Trophoblast cell (in vitro differentiated cells and primary cell): ENCODE measurements around the gene UBE2E2.

ENCODE experiments used
- DNase-seq, 2 donors: peaks; one replicate each; pipeline ENCODE4 v3.0.0-alpha.2; 2016
- H2AFZ ChIP-seq: 2 replicates; pipeline ENCODE4 v1.6.1; 2013; ENCODE audit warnings: low read length, moderate library complexity, mild to moderate bottlenecking; ENCODE audit not compliant: insufficient read depth, poor library complexity
- H2AK5ac ChIP-seq: 2 replicates; pipeline ENCODE4 v1.6.1; 2013; ENCODE audit warnings: mild to moderate bottlenecking, low read length
- H2BK120ac ChIP-seq: 2 replicates; pipeline ENCODE4 v1.6.1; 2013; ENCODE audit warnings: low read length, mild to moderate bottlenecking, moderate library complexity; ENCODE audit not compliant: insufficient read depth, poor library complexity
- H2BK12ac ChIP-seq: 2 replicates; pipeline ENCODE4 v1.6.1; 2013; ENCODE audit warnings: mild to moderate bottlenecking, low read length, moderate library complexity
- H2BK5ac ChIP-seq: 2 replicates; pipeline ENCODE4 v1.6.1; 2013; ENCODE audit warnings: low read length, low read depth, moderate library complexity, mild to moderate bottlenecking; ENCODE audit not compliant: poor library complexity
- H3K14ac ChIP-seq: 2 replicates; pipeline ENCODE4 v1.6.1; 2013; ENCODE audit warnings: mild to moderate bottlenecking, low read length
- H3K18ac ChIP-seq: 2 replicates; pipeline ENCODE4 v1.6.1; 2013; ENCODE audit warnings: mild to moderate bottlenecking, low read length
- H3K23ac ChIP-seq: 2 replicates; pipeline ENCODE4 v1.6.1; 2013; ENCODE audit warnings: low read length
- H3K27ac ChIP-seq: 2 replicates; pipeline ENCODE4 v1.5.1; 2013; ENCODE audit warnings: low read depth, mild to moderate bottlenecking, inconsistent platforms, low read length, moderate library complexity
- H3K27me3 ChIP-seq: 2 replicates; pipeline ENCODE4 v1.6.1; 2013; ENCODE audit warnings: inconsistent platforms, mild to moderate bottlenecking, low read length, moderate library complexity; ENCODE audit not compliant: insufficient read depth
- H3K36me3 ChIP-seq, 2 experiments: 1 replicate in 1 of 2; 2 replicates in 1 of 2; pipeline ENCODE4 v1.6.1; 2013; ENCODE audit warnings: low read length in 2 of 2, mild to moderate bottlenecking in 2 of 2, moderate library complexity in 1 of 2; ENCODE audit not compliant: insufficient read depth in 2 of 2, control insufficient read depth in 1 of 2
- H3K4ac ChIP-seq: 2 replicates; pipeline ENCODE4 v1.6.1; 2013; ENCODE audit warnings: low read depth, mild to moderate bottlenecking, low read length, moderate library complexity
- H3K4me1 ChIP-seq, 2 experiments: 1 replicate in 1 of 2; 2 replicates in 1 of 2; pipeline ENCODE4 v1.6.1; 2013; ENCODE audit warnings: low read length in 2 of 2, mild to moderate bottlenecking in 2 of 2, moderate library complexity in 1 of 2; ENCODE audit not compliant: insufficient read depth in 2 of 2, control insufficient read depth in 1 of 2
- H3K4me2 ChIP-seq: 2 replicates; pipeline ENCODE4 v1.6.1; 2013; ENCODE audit warnings: inconsistent platforms, mild to moderate bottlenecking, low read length, moderate library complexity
- H3K4me3 ChIP-seq: 2 replicates; pipeline ENCODE4 v1.5.1; 2013; ENCODE audit warnings: mild to moderate bottlenecking, low read depth, low read length, inconsistent platforms
- H3K79me1 ChIP-seq: one replicate; pipeline ENCODE4 v1.6.1; 2013; ENCODE audit warnings: low read length
- H3K79me2 ChIP-seq: 2 replicates; pipeline ENCODE4 v1.6.1; 2013; ENCODE audit warnings: low read length, mild to moderate bottlenecking; ENCODE audit not compliant: control insufficient read depth, insufficient read depth, poor library complexity
- H3K9ac ChIP-seq: 2 replicates; pipeline ENCODE4 v1.6.1; 2013; ENCODE audit warnings: mild to moderate bottlenecking, low read length
- H3K9me3 ChIP-seq: 2 replicates; pipeline ENCODE4 v1.6.1; 2013; ENCODE audit warnings: low read depth, mild to moderate bottlenecking, control low read depth, inconsistent platforms, low read length; ENCODE audit not compliant: insufficient read depth
- H4K12ac ChIP-seq: 2 replicates; pipeline ENCODE4 v1.6.1; 2013; ENCODE audit warnings: low read depth, mild to moderate bottlenecking, low read length, moderate library complexity
- H4K8ac ChIP-seq: 2 replicates; pipeline ENCODE4 v1.6.1; 2013; ENCODE audit warnings: low read depth, mild to moderate bottlenecking, low read length, moderate library complexity
- H4K91ac ChIP-seq: one replicate; pipeline ENCODE4 v1.6.1; 2013; ENCODE audit warnings: low read depth, mild to moderate bottlenecking, low read length, moderate library complexity
- WGBS: extraction: QIAGEN DNeasy Blood & Tissue Kit; methylation state at CpG from one replicate; pipeline ENCODE4 v1.1.7; 2013; ENCODE audit warnings: missing lambda C conversion rate; ENCODE audit not compliant: insufficient read length, insufficient coverage; ENCODE audit errors: extremely low coverage; 5-methylcytosine and 5-hydroxymethylcytosine counted together

Gene UBE2E2

GRCh38 chr3:23248594-23249131 is 45.5 kb downstream of the UBE2E2 start:
- Histone ChIP-seq H3K14ac (no peak overlapping the region), H3K4me3 (no peak overlapping the region), H3K4me2 (no peak overlapping the region), H3K18ac (no peak overlapping the region), H3K27me3 (no peaks in the 10 kb centered on the region), H3K4me1 (no peaks in the 10 kb centered on the region), H2AFZ (no peak overlapping the region), H3K4ac (no peak overlapping the region), H3K9ac (no peak overlapping the region), H2BK5ac (no peak overlapping the region), H2AK5ac (no peak overlapping the region), H4K91ac (no peak overlapping the region), H4K8ac (no peak overlapping the region), H3K9me3 (no peaks in the 10 kb centered on the region), H3K23ac (no peak overlapping the region), H2BK120ac (no peak overlapping the region), H3K36me3 (no peaks in the 10 kb centered on the region), H3K79me2 (no peaks in the 10 kb centered on the region), H4K12ac (no peak overlapping the region), H3K27ac (no peak overlapping the region), H3K79me1 (no peaks in the 10 kb centered on the region), H2BK12ac (no peak overlapping the region)
- no peak for DNase-seq
- no CpG with 5 or more reads among the region's 6 CpGs for WGBS

GRCh38 chr3:23249961-23250360 is 46.8 kb downstream of the UBE2E2 start:
- Histone ChIP-seq H3K27me3 (no peaks in the 10 kb centered on the region), H2BK120ac (no peak overlapping the region), H4K12ac (no peak overlapping the region), H3K23ac (no peak overlapping the region), H2AK5ac (no peak overlapping the region), H3K9ac (no peak overlapping the region), H2BK12ac (no peak overlapping the region), H3K79me2 (no peaks in the 10 kb centered on the region), H3K14ac (no peak overlapping the region), H3K18ac (no peak overlapping the region), H2BK5ac (no peak overlapping the region), H3K36me3 (no peaks in the 10 kb centered on the region), H3K79me1 (no peaks in the 10 kb centered on the region), H3K27ac (no peak overlapping the region), H3K4ac (no peak overlapping the region), H3K4me2 (no peak overlapping the region), H4K8ac (no peak overlapping the region), H3K9me3 (no peaks in the 10 kb centered on the region), H2AFZ (no peak overlapping the region), H4K91ac (no peak overlapping the region), H3K4me1 (no peaks in the 10 kb centered on the region), H3K4me3 (no peak overlapping the region)
- no peak for DNase-seq
- no CpG with 5 or more reads among the region's 1 CpG for WGBS

GRCh38 chr3:23252122-23252521 is 49.0 kb downstream of the UBE2E2 start:
- Histone ChIP-seq H3K9me3 (no peaks in the 10 kb centered on the region), H3K23ac (no peak overlapping the region), H3K36me3 (no peaks in the 10 kb centered on the region), H2BK5ac (no peak overlapping the region), H2BK120ac (no peak overlapping the region), H4K91ac (no peak overlapping the region), H3K18ac (no peak overlapping the region), H3K79me1 (no peaks in the 10 kb centered on the region), H2BK12ac (no peak overlapping the region), H3K4me3 (no peak overlapping the region), H3K27me3 (no peaks in the 10 kb centered on the region), H2AK5ac (no peak overlapping the region), H3K4me1 (no peaks in the 10 kb centered on the region), H4K12ac (no peak overlapping the region), H3K14ac (no peak overlapping the region), H3K4ac (no peak overlapping the region), H3K79me2 (no peaks in the 10 kb centered on the region), H3K4me2 (no peak overlapping the region), H4K8ac (no peak overlapping the region), H3K27ac (no peak overlapping the region), H3K9ac (no peak overlapping the region), H2AFZ (no peak overlapping the region)
- DNase-seq, result no peak
- WGBS, result no CpG with 5 or more reads among the region's 1 CpG

- Histone ChIP-seq H2BK120ac (no peak overlapping the region), H3K27ac (no peak overlapping the region), H4K8ac (no peak overlapping the region), H4K12ac (no peak overlapping the region), H2AK5ac (no peak overlapping the region), H3K23ac (no peak overlapping the region), H3K4me2 (no peak overlapping the region), H3K9ac (no peak overlapping the region), H3K4ac (no peak overlapping the region), H3K18ac (no peak overlapping the region), H3K4me3 (no peak overlapping the region), H2AFZ (no peak overlapping the region), H3K4me1 (no peaks in the 10 kb centered on the region), H3K9me3 (no peaks in the 10 kb centered on the region), H3K27me3 (no peaks in the 10 kb centered on the region), H4K91ac (no peak overlapping the region), H2BK5ac (no peak overlapping the region), H3K36me3 (no peaks in the 10 kb centered on the region), H3K79me2 (no peaks in the 10 kb centered on the region), H2BK12ac (no peak overlapping the region), H3K79me1 (no peaks in the 10 kb centered on the region), H3K14ac (no peak overlapping the region)
- DNase-seq, result peak in 1 of 2 donors; percentile 23
Observed at GRCh38 chr3:23253214-23253613, 50.1 kb downstream of the UBE2E2 start.
